AG04450 (cell line): ENCODE measurements around the gene PARD3B. TPM values are rescaled to one million over a fixed set of nuclear protein-coding genes. Genes with fewer than 3 reads are reported as not detected.

ENCODE experiments used
- CTCF ChIA-PET: fragments of 300-600, 350-600 bp; formaldehyde crosslinking; extraction: SDS; loops from one replicate; lab custom pipeline; 2022; ENCODE audit warnings: antibody characterized with exemption, inconsistent platforms; lab: Charles Lee
- POLR2A ChIA-PET: fragments of 350-600 bp; formaldehyde crosslinking; extraction: SDS; loops from one replicate; lab custom pipeline; 2021; ENCODE audit warnings: antibody characterized with exemption, inconsistent platforms; lab: Yijun Ruan, JAX
- DNase-seq: peaks from one replicate; pipeline ENCODE4 v3.0.0-alpha.2; 2011; ENCODE audit warnings: low read depth, low spot score
- H3K27ac ChIP-seq: one replicate; pipeline ENCODE4 v1.5.1; 2012; ENCODE audit warnings: low read depth, low read length, control low read depth
- H3K27me3 ChIP-seq: one replicate; pipeline ENCODE4 v1.6.0; 2012; ENCODE audit warnings: low read length; ENCODE audit not compliant: control insufficient read depth, insufficient read depth
- H3K4me3 ChIP-seq: 2 replicates; pipeline ENCODE4 v1.5.1; 2011; ENCODE audit warnings: mild to moderate bottlenecking, low read depth, low read length, control low read depth
- H3K9me3 ChIP-seq: 2 replicates; pipeline ENCODE4 v1.5.1; 2012; ENCODE audit warnings: low read length; ENCODE audit not compliant: control insufficient read depth, insufficient read depth
- polyA plus RNA-seq: library from polyadenylated mRNA; depleted of rRNA; stranded (reverse); fragments of >200 nt; gene quantifications from 2 replicates; pipeline ENCODE4 v1.2.3, GENCODE V29; 2011
- TF ChIP-seq, protein P1 (sequence below): IDR thresholded peaks from 2 replicates; pipeline ENCODE4 v1.5.1; 2011; ENCODE audit warnings: low read depth, low read length, control low read depth, inconsistent platforms

The PARD3B gene
- polyA plus RNA-seq, 1 experiment, result 8.5 TPM

DNA sequence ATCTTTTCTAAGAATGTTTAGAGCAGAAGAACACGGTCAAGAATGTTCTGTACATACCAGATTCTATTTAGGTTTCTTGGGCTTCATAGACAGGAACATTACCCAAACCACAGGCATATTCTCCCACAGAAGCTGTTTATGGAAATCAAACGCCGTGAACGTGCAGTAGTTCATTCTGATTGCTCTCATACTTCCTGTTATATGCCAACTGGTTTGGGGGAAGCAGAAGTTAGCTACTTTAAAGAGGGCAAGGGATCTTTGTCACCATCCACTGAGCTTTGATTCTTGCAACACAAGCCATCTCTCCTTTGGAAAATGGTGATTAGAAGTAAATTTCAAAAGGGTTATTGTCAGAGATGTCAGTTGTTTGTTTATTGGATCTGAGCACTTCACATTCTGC, 954.8 kb downstream of the PARD3B start:
- no peaks in the 10 kb centered on the region for H3K27me3 ChIP-seq
- TF ChIP-seq, protein P1, sequence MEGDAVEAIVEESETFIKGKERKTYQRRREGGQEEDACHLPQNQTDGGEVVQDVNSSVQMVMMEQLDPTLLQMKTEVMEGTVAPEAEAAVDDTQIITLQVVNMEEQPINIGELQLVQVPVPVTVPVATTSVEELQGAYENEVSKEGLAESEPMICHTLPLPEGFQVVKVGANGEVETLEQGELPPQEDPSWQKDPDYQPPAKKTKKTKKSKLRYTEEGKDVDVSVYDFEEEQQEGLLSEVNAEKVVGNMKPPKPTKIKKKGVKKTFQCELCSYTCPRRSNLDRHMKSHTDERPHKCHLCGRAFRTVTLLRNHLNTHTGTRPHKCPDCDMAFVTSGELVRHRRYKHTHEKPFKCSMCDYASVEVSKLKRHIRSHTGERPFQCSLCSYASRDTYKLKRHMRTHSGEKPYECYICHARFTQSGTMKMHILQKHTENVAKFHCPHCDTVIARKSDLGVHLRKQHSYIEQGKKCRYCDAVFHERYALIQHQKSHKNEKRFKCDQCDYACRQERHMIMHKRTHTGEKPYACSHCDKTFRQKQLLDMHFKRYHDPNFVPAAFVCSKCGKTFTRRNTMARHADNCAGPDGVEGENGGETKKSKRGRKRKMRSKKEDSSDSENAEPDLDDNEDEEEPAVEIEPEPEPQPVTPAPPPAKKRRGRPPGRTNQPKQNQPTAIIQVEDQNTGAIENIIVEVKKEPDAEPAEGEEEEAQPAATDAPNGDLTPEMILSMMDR, result no peak
- no peak overlapping the region for H3K4me3 ChIP-seq
- no peak for DNase-seq
- no peak overlapping the region for H3K27ac ChIP-seq
- no peaks in the 10 kb centered on the region for H3K9me3 ChIP-seq
- ChIA-PET POLR2A (no interaction called here), CTCF (no interaction called here)

DNA sequence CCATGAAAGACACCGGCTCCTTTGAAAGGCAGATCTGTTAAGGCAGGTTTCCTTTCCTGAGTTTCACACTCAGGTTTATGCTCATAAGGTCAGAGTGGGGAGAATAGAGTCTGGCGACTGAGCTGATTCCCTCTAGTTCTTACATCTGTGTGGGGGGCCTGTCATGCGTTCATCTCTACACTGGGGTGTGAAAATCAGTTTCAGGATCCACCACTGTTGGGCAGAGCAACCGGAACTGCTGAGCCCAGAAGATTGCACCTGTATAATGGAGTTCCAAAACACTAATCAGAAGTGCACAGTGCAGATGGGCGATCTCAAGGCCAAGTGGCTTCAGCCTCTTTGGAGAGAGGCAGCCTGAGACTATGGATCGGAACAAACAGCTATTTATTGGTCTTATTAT, 955.7 kb downstream of the PARD3B start:
- H3K4me3 ChIP-seq, result no peak overlapping the region
- no peak for DNase-seq
- ChIA-PET CTCF (no interaction called here), POLR2A (no interaction called here)
- no peak overlapping the region for H3K27ac ChIP-seq
- no peaks in the 10 kb centered on the region for H3K9me3 ChIP-seq
- H3K27me3 ChIP-seq, result no peaks in the 10 kb centered on the region
- TF ChIP-seq, protein P1, result no peak

DNA sequence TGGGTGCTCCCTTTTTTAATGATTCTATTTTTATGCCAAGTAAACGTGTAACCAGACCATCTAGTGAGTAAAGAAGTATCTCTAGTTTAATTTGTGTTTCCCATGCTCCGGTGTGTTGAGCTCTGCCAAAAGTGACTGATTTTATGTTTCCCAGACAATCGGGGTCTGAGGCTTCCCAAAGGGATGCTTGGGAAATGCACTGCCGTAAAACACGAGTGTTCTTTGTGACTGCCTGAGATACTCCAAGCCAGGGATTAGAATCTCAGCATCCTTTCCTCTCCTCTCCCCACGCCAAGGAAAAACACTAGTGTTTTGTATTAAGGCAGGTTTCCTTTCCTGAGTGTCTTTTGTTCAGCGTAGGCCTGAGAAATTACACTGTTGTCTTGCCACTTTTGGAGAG, 956.6 kb downstream of the PARD3B start:
- POLR2A ChIA-PET, result no interaction called here

DNA sequence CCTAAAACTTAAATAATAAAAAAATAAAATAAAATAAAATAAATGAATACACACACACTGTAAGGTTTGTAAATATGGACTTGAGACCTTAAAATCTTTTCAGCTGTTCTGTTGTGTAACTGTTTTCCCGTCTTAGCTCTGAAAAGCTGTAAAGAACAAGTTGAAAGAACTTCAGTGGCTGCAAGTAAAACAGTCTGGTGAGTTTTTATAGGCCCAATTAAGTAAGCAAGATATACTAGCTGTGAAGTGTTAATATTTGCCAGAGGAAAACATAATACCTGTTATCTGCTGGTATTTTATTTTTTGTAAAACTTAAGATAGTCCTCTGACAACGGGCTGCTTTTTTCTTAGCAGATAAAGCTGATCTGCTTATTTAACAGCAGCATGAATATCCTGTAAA, 960.1 kb downstream of the PARD3B start:
- DNase-seq, result no peak
- CTCF ChIA-PET, result interaction anchor here (0.9 kb wide), 1 partner anchor 170 kb away, joined by 4 read pairs; no protein-coding TSS in a partner anchor
- no peak overlapping the region for H3K27ac ChIP-seq
- H3K4me3 ChIP-seq, result no peak overlapping the region
- no peaks in the 10 kb centered on the region for H3K27me3 ChIP-seq
- POLR2A ChIA-PET, result interaction anchor here (0.5 kb wide), 1 partner anchor 8 kb away, joined by 3 read pairs; no protein-coding TSS in a partner anchor
- H3K9me3 ChIP-seq, result no peaks in the 10 kb centered on the region
- TF ChIP-seq, protein P1, result no peak

More for the DNA sequence above, 956.6 kb downstream of the PARD3B start:
- CTCF ChIA-PET, result no interaction called here
- no peaks in the 10 kb centered on the region for H3K9me3 ChIP-seq
- no peaks in the 10 kb centered on the region for H3K27me3 ChIP-seq
- TF ChIP-seq, protein P1, result no peak
- no peak for DNase-seq
- H3K27ac ChIP-seq, result no peak overlapping the region
- H3K4me3 ChIP-seq, result no peak overlapping the region

DNA sequence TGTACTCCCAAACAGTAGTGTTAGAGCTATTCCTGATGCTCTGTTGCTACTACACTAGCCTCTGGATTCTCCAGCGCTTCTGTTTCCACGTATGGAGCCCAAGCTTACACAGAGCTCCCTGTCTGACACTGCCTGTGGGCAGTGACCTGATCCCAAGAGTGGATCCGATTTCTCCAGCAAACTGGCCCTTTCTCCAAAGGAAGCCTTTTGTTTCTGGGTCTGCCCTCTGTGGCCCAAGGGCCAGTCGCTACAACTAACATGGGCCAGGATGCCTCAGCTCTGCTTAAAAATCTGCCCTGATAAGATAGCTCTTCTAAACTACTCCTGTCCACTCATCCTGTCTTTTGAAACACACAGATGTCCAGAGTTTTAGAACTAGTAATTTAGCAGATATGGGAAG, 964.4 kb downstream of the PARD3B start:
- Histone ChIP-seq H3K4me3 (no peak overlapping the region), H3K9me3 (no peaks in the 10 kb centered on the region), H3K27me3 (no peaks in the 10 kb centered on the region), H3K27ac (no peak overlapping the region)
- CTCF ChIA-PET, result no interaction called here
- TF ChIP-seq, protein P1, result no peak
- POLR2A ChIA-PET, result no interaction called here
- no peak for DNase-seq
